Upper lobe of left lung (tissue), 6 donors: Measurements from ENCODE around the gene NFIX. TPM values are rescaled to one million over a fixed set of nuclear protein-coding genes. Genes with fewer than 3 reads are reported as not detected.

Source experiments
- ATAC-seq, 2 donors: fragments of 200-7000 bp; cut with Tn5 transposase; one replicate each; pipeline ENCODE4 v1.9.1; 2022; ENCODE audit warnings: mild to moderate bottlenecking in 2 of 2, moderate library complexity in 2 of 2; ENCODE audit not compliant: low FRiP score in 2 of 2
- DNase-seq, 2 donors: peaks; one replicate each; pipeline ENCODE4 v3.0.0-alpha.2; 2019 to 2020
- H3K27ac ChIP-seq, 4 donors: fragments of 200-600 bp; sonication (generic); one replicate each; pipeline ENCODE4 v1.5.1; 2016 to 2019
- H3K27me3 ChIP-seq, 4 donors: fragments of 200-600 bp; sonication (generic); one replicate each; pipeline ENCODE4 v1.5.1; 2017 to 2019
- H3K36me3 ChIP-seq, 4 donors: fragments of 200-600 bp; sonication (generic); one replicate each; pipeline ENCODE4 v1.5.1; 2016 to 2019
- H3K4me1 ChIP-seq, 4 donors: fragments of 200-600 bp; sonication (generic); one replicate each; pipeline ENCODE4 v1.5.1; 2018 to 2019
- H3K4me3 ChIP-seq, 4 donors: fragments of 200-600 bp; sonication (generic); one replicate each; pipeline ENCODE4 v1.5.1; 2017 to 2019; ENCODE audit warnings: mild to moderate bottlenecking in 2 of 4, moderate library complexity in 1 of 4
- H3K9me3 ChIP-seq, 4 donors: fragments of 200-600 bp; sonication (generic); one replicate each; pipeline ENCODE4 v1.5.1; 2018 to 2019
- CTCF ChIP-seq, 6 experiments: fragments of 450-650 bp in 4 of 6; fragments of 200-600 bp in 2 of 6; sonication (generic) in 2 of 6; IDR thresholded peaks; one replicate each; pipeline ENCODE4 v1.5.1; 2016 to 2019; ENCODE audit warnings: antibody characterized with exemption in 6 of 6
- EP300 ChIP-seq, 4 donors: sonication (generic); formaldehyde crosslinking; IDR thresholded peaks; one replicate each; pipeline ENCODE4 v1.5.1; 2017; ENCODE audit warnings: antibody characterized with exemption in 4 of 4, control low read depth in 2 of 4
- POLR2A ChIP-seq, 4 donors: fragments of 450-650 bp; IDR thresholded peaks; one replicate each; pipeline ENCODE4 v1.5.1; 2016 to 2017; ENCODE audit warnings: antibody characterized with exemption in 4 of 4, mild to moderate bottlenecking in 2 of 4
- POLR2AphosphoS5 ChIP-seq, 2 donors: sonication (generic); formaldehyde crosslinking; IDR thresholded peaks; one replicate each; pipeline ENCODE4 v1.5.1; 2017; ENCODE audit warnings: antibody characterized with exemption in 2 of 2
- WGBS, 2 donors: methylation state at CpG; one replicate each; pipeline ENCODE4 v1.1.5; 2017 to 2018; 5-methylcytosine and 5-hydroxymethylcytosine counted together
- total RNA-seq, 6 donors: library from RNA; depleted of rRNA in 4 of 6; stranded (reverse); fragments of >200 nt in 4 of 6; gene quantifications; one replicate each; pipeline versions ENCODE4 v1.1.0 to v1.2.1, GENCODE V29; 2016 to 2021
- donor health status: DM: no; HTN: no; CAD: no; lungs with moderate emphysema.
- donor health status: DM: no; HTN: yes; CAD: no; lungs with severe emphysema.

The NFIX gene
- total RNA-seq, 6 donors from 2014 or later: 64.0 to 188 (median 107) TPM

GRCh38 chr19:13104848-13105711 lies 109.8 kb downstream of the NFIX start:
- TF ChIP-seq EP300 (IDR thresholded peaks at IDR 0.05) (no peak), CTCF (IDR thresholded peaks at IDR 0.05) (peak in 1 of 6 experiments; percentile 6)
- peak; percentile 1 to 4 for ATAC-seq
- DNase-seq: peak; percentile 44 to 78
- H3K4me1 ChIP-seq: peaks cover 35 to 61% (median 49%) of the 10 kb centered on the region in 4 donors
- H3K36me3 ChIP-seq: peaks cover 0 to 19% (median 12%) of the 10 kb centered on the region in 4 donors
- peak overlapping the region in 3 of 4 donors; percentile 35 to 50 (median 40) for H3K4me3 ChIP-seq
- no peaks in the 10 kb centered on the region for H3K27me3 ChIP-seq
- peak overlapping the region; percentile 92 to 98 (median 95) for H3K27ac ChIP-seq
- WGBS, 2 donors: 40 to 60% methylated on average over 18 to 29 of the region's 29 CpGs
- H3K9me3 ChIP-seq: no peaks in the 10 kb centered on the region

DNA sequence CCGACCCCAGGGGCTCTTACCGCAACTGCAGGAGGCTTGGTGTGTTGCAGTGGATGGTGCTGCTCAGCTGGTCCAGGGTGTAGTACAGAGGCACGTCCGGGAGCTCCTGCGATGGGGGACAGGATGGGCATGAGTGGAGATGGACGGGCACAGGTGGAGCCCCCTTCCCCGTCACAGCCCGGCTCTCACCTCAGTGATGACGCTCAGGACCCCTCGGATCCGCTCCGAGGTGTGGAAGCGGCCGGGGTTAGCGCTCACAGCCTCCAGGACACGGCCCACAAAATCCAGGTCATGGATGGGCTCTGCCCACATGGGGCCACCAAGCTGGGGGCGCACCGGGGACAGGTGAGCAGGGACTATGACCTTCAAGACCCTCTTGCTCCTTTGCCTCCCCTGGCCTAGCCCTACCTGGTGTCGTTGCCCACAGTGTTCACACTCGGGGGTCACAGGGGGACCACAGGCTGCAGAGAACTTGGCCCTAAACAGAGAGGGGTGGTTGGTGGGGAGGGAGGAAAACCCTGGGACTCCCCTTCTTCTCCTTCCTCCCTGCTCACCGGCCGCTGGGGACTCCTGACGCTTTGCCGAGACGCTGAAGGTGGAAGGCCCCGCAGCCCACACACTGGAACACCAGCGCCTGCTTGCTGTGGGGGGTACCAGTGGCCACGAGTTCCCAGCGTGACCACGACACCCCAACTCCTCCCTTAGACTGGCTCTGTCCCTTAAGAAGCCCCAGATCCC lies 114.3 kb downstream of the NFIX start:
- Histone ChIP-seq H3K9me3 (no peaks in the 10 kb centered on the region), H3K27me3 (no peaks in the 10 kb centered on the region), H3K4me1 (peaks cover 2 to 16% (median 7%) of the 10 kb centered on the region in 4 donors), H3K36me3 (peaks cover 4 to 45% (median 25%) of the 10 kb centered on the region in 4 donors), H3K4me3 (no peak overlapping the region), H3K27ac (no peak overlapping the region)
- ATAC-seq (no peak), DNase-seq (no peak)
- WGBS, 2 donors: 94 to 95% methylated on average over 13 to 30 of the region's 30 CpGs
- TF ChIP-seq EP300 (IDR thresholded peaks at IDR 0.05) (no peak), POLR2AphosphoS5 (IDR thresholded peaks at IDR 0.05) (no peak)

GRCh38 chr19:13110099-13110610 lies 114.9 kb downstream of the NFIX start:
- H3K4me1 ChIP-seq: peaks cover 0 to 14% (median 3%) of the 10 kb centered on the region in 4 donors
- no peaks in the 10 kb centered on the region for H3K27me3 ChIP-seq
- H3K27ac ChIP-seq: no peak overlapping the region
- no peak for ATAC-seq
- DNase-seq: no peak
- H3K36me3 ChIP-seq: peaks cover 4 to 50% (median 28%) of the 10 kb centered on the region in 4 donors
- 90 to 97% methylated on average over 6 to 15 of the region's 15 CpGs for WGBS, 2 donors
- no peak overlapping the region for H3K4me3 ChIP-seq
- TF ChIP-seq EP300 (IDR thresholded peaks at IDR 0.05) (no peak), POLR2AphosphoS5 (IDR thresholded peaks at IDR 0.05) (no peak), CTCF (IDR thresholded peaks at IDR 0.05) (no peak), POLR2A (IDR thresholded peaks at IDR 0.05) (no peak)
- no peaks in the 10 kb centered on the region for H3K9me3 ChIP-seq

- Histone ChIP-seq H3K9me3 (no peaks in the 10 kb centered on the region), H3K27ac (no peak overlapping the region), H3K4me1 (peaks cover 17 to 24% (median 18%) of the 10 kb centered on the region in 4 donors), H3K27me3 (no peaks in the 10 kb centered on the region), H3K4me3 (no peak overlapping the region), H3K36me3 (peaks cover 4 to 47% (median 28%) of the 10 kb centered on the region in 4 donors)
- no peak for ATAC-seq
- no peak for TF ChIP-seq EP300 (IDR thresholded peaks at IDR 0.05)
- TF ChIP-seq CTCF (IDR thresholded peaks at IDR 0.05): no peak
- TF ChIP-seq POLR2AphosphoS5 (IDR thresholded peaks at IDR 0.05): no peak
- no peak for TF ChIP-seq POLR2A (IDR thresholded peaks at IDR 0.05)
- DNase-seq: no peak
- 96 to 97% methylated on average over 2 to 10 of the region's 10 CpGs for WGBS, 2 donors
These were observed 117.3 kb downstream of the NFIX start for GRCh38 chr19:13112555-13112954.

- DNase-seq (no peak), ATAC-seq (no peak)
- Histone ChIP-seq H3K9me3 (no peaks in the 10 kb centered on the region), H3K4me1 (peaks cover 38 to 50% (median 40%) of the 10 kb centered on the region in 4 donors), H3K36me3 (peaks cover 4 to 27% (median 13%) of the 10 kb centered on the region in 4 donors), H3K27me3 (no peaks in the 10 kb centered on the region), H3K4me3 (peak overlapping the region; percentile 84 to 99 (median 98)), H3K27ac (peak overlapping the region; percentile 62 to 80 (median 76))
- whole genome bisulfite sequencing, 2 donors: 0 to 1% methylated on average over 3 to 18 of the region's 18 CpGs
- TF ChIP-seq POLR2A (IDR thresholded peaks at IDR 0.05) (no peak), POLR2AphosphoS5 (IDR thresholded peaks at IDR 0.05) (no peak), CTCF (IDR thresholded peaks at IDR 0.05) (no peak), EP300 (IDR thresholded peaks at IDR 0.05) (no peak)
These were observed 120.6 kb downstream of the NFIX start for GRCh38 chr19:13115936-13116281.
